NOMO-1 (cell line): ENCODE results near the gene PPP4R3B.
"Not testable (repeated sequence)": the region's sequence is repeated elsewhere in the genome, so short reads cannot be mapped to it uniquely, and the experiment has no call there.

Experiments
- DNase-seq, 2 experiments: peaks; one replicate each; lab custom pipeline; 2025; ENCODE audit not compliant: unreplicated experiment in 2 of 2; lab: John Stamatoyannopoulos, UW

Gene PPP4R3B

DNA sequence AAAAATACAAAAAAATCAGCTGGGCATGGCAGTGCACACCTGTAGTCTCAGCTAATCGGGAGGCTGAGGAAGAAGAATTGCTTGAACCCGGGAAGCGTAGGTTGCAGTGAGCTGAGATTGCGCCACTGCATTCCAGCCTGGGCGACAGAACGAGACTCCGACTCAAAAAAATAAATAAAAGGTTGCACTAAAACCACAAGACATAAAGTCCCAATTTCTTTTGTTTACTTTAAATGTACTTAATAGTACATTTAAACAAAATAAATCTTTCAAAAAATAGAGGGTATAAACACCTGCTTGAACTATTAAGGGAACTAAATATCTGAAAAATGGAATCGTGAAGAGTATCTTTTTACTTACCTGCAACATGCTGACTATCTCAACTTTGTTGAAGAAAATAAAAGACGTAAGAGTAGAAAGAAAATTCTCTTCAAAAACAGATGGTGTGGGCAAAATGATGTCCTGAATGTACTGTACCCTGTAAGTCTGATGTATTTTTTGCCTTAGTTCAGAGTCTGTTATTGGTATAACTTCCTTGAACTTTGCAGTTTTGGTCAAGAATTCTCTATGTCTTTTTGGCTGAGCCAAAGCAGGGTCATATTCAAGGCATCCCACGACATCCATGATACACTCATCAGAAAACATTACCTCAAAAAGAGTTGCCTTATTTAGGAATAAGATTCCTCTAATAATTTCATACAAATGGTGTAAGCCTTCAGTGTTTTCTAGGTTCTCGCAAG is 19.2 kb downstream of the PPP4R3B start:
- no peak for DNase-seq

DNA sequence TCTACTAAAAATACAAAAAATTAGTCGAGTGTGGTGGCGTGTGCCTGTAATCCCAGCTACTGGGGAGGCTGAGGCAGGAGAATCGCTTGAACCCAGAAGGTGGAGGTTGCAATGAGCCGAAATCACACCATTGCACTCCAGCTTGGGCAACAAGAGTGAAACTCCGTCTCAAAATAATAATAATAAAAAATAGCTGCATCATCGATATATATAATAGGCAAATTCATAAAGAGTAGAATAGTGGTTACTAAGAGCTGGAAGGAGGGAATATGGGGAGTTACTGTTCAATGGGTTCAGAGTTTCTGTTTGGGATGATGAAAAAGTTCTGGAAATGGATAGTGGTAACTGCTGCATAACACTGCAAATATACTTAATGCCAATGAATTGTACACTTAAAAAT is 20.6 kb downstream of the PPP4R3B start:
- not testable (repeated sequence) for DNase-seq

DNA sequence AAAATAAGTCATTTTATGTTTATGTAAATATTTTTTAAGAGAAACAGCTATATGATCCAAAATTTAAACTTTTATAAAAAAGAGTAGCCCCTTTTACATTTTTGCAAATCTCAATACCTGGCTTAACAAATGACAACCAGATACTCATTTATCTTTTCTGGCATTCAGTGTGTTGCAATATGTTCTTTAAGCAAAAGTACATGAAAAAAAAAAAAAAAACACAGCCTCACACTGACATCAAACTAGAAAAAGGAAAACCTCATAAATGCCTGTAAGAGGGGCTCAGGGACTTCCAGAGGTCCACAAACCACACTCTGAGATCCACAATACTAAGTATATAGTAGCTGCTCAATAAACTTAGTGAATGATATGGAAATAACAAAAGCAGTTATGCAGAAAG is 21.9 kb downstream of the PPP4R3B start:
- DNase-seq, result no peak

DNA sequence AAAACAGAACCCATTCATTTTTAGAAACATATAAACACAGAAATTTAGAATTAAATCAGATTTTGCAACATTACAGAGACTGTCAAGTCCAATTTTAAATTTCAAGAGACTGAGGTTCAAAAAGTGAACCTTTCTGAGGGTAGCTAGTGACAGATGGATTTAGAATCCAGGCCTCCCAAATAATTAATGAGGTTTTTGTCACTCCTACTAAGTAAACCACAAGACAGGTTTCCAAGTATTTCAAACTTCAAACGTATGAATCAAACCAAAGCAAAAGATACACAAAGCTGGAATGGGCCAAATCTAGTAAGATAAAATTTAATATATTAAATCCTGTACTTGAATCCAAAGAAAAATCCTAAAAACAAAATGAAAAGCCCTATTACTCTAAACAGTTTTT is 25.3 kb downstream of the PPP4R3B start:
- DNase-seq, result no peak

DNA sequence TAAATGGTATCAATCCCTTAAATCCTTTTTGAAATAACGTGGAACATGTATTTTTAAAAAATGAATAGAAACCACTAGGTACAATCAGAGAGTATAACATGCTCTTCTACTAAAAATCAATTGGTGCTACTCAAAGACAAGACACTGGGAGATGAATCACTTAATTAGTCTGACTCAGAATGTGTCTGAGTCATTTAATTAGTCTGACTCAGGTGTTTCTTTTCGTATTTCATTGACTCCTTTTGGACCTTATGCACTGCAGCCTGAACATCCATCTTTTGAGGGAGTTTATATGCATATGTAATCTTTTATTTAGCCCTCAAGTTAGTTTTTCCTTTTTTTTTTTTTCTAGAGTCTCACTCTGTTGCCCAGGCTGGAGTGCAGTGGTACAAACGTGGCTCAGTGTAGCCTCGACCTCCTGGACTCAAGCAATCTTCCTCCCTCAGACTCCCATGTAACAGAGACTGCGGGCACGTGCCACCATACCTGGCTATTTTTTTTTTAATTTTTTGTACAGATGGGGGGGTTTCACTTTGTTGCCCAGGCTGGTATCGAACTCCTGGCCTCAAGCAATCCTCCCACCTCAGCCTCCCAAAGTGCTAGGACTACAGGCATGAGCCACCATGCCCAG is 26.5 kb downstream of the PPP4R3B start:
- peak in 1 of 2 experiments; percentile 55 for DNase-seq

DNA sequence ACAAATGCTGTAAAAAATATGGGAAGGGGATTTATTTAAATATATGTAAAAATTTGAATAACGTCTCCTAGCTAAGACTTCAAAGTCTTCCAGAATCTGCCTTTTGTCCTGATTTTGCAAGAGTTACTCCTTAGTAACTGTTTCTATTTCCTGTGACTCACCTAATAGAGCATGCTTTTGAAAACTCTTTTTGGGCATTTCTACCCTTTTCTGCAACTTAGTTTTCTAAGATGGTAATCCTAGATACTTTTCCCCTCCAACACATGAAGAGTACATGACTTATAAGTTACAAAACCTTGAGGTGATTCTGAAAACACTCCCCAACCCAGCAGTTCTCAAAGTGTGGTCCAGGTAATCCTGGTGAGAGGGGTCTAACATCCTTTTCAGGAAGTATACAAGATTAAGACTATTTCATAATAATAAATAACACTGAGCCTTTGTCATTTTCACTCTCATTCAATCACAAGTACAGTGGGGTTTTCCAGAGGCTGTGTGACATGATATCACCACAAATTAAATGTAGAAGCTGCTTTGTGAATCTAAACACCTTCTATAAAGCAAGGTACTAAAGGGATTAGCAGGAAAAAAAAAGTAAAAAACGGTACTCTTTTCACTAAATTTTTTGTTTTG is 31.9 kb downstream of the PPP4R3B start:
- peak in 1 of 2 experiments; percentile 35 for DNase-seq

DNA sequence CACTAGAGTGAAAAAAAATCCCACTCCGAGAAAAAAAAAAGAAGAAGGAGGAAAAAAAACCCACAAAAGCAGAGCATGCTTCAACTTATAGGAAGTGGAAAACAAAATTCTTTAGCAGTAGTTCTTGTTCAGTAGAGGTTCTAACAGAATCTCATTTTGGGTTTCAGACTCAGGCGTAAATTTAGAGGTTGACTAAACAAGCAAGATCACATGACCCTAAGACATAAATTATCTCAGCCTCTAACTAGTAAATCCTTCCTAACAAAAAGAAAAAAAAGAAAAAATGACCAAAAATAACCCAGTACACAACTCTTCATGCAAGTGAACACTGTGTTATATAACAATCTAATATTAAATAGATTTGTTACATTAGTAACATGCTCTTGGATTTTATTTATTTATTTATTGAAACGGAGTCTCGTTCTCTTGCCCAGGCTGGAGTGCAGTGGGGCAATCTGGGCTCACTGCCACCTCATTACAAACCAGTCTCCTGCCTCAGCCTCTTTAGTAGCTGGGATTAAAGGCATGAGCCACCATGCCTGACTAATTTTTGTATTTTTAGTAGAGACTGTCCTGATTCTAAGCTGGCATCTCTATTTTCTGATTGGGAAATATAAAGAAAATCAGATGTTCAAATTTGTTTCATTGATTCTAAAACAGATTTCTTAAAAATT is 35.4 kb downstream of the PPP4R3B start:
- DNase-seq, result no peak

DNA sequence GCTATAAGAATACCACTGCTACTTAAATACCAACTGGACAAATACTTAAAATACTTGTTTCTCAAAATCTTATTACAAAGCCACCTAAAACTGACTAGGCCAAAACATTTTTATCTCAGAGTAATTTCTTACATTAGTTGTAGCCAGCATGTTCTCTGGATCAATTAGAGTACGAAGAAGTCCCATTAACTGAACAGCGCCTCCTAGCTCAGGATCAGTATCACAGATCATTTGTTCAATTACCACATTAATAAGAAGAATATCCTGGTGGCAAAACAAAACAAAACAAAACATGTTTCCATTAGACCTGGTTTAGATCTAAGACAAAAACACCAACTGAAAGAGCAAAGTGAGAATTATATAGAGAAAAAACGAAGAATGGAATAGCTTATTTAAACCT is 36.0 kb downstream of the PPP4R3B start:
- DNase-seq, result no peak

DNA sequence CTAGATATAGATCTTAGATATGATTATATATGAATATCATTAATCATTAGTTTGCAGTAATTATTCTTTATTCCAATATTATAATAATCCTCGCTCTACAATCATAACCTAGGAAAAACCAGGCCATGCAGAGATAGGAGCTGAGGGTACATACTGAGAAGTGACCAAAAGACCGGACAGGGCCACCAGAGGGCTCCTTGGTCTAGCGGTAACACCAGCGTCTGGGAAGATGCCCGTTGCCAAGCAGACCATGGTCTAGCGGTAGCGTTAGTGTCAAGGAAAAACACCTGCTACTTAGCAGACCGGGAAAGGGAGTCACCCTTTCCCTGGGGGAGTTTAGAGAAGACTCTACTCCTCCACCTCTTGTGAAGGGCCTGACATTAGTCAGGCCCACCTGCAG is 48.4 kb downstream of the PPP4R3B start:
- DNase-seq, result not testable (repeated sequence)

DNA sequence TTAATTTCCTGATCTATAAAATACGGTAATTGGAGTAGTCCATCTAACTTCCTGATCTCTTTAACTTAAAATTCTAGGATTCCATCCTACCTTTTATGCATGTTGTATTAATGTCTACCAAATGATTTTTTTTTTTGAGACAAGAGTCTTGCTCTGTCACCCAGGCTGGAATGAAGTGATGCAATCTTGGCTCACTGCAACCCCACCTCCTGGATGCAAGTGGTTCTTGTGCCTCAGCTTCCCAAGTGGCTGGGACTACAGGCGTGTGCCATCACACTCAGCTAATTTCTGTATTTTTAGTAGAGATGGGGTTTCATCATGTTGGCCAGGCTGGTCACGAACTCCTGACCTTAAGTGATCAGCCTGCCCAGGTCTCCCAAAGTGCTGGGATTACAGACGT is 50.1 kb downstream of the PPP4R3B start:
- DNase-seq, result no peak

DNA sequence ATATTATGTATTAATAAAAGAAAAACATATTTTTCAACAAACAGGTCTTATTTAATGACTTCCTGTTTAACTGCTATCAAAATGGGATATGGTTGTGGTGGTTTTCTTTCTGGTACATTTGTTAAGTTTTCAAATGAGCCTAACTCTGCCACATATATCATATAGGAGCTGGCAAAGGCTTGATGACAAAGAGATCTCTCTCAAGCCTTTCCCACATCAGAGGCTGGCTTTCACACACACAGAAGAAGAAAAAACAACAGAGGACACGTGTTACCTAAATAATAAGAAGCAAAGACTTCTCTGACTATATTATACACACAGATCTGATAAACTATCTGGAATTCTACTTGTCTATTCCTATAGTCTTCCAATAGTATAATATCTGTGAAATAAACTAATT is 51.8 kb downstream of the PPP4R3B start:
- no peak for DNase-seq

DNA sequence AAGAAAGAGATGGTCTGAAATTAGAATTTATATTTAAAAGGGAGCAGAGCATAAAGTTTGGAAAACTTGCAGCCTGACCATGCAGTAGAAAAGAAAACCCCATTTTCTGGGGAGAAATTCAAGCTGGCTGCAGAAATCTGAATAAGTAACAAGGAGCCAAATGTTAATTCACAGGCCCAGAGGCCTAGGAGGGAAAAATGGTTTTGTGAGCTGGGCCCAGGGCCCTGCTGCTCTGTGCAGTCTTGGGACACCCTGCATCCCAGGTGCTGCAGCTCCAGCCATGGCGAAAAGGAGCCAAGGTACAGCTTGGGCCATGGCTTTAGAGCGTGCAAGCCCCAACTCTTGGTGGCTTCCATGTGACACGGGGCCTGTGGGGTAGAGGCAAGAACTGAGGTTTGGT is 56.6 kb downstream of the PPP4R3B start:
- no peak for DNase-seq

DNA sequence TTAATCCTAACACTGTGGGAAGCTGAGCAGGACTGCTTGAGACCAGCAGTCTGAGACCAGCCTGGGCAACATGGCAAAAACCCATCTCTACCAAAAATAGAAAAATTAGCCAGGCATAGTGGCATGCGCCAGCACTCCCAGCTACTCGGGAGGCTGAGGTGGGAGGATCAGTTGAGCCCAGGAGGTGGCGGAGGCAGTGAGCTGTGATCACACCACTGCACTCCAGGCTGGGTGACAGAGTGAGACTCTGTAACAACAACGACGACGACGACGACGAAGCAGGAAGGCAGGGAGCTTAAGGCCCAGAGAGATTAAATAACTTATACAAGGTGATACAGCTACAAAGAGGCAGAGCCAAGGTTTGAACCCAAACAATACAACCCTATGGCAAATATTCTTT is 60.6 kb downstream of the PPP4R3B start:
- DNase-seq, result no peak

DNA sequence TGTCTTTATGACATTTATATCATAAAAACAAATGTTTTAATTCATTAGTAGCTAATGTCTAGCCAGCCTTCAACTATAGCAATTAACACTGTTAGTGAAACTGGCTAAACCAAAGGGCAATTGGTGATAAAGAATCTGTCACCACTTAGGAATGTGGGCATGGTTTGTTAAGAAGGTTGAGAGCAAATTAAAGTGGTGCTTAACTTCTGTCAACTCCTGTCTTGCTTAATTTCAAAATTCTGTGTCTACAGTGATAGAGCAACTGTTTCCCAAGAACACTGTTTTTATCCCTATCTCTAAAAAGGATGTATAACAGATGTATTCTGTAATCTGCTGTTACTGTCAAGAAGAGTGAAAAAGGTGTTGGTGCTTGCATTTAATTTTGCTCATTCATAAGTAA is 61.4 kb downstream of the PPP4R3B start:
- no peak for DNase-seq

DNA sequence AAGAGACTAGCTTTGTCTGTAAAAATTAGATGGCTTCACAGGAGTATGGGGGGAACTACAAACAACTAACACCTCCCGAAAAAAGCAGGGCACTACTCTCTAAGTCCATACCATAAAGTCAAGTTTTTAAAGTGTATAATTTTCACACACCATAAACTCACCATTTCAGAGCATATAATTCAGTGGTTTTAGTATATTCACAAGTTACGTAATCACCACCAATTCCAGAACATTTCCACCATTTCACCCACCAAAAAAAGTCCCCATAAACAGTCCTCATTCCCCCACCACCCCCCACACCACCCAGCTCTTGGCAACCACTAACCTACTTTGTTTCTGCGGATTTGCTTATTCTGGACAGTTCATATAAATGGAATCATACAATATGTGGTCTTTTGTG is 64.1 kb downstream of the PPP4R3B start:
- no peak for DNase-seq

DNA sequence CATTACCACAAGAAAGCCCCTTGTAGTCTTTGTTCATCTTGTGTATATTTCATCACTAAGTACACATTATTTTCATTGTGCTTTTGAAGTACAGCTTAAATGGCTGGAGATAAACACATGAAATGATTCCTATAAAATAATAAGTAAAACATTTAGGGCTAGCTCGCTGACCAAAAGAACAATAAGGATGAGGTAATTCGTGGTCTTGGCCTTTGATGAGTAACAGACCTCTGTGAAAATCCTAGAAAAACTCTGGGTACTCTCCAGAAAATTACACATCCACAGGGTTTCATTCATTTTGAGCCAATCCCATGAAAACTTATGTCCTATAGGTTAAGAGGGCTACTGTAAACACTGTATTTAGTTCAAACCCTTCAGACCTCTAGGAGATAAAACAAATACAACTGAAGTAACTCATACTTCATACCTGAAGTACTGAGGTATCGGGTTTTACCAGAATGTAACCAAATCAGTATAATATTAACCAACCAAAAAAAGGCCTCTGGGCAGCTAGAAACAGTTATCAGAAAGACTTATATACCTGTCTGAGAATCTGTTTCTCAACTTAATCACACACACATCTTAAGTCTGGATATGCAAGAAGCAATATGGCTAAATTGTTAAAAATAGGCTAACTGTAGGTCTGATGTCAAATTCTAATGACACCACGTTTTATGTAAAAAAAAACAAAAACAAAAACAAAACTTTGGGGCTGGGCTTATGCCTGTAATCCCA is 66.9 kb downstream of the PPP4R3B start:
- DNase-seq, result no peak

DNA sequence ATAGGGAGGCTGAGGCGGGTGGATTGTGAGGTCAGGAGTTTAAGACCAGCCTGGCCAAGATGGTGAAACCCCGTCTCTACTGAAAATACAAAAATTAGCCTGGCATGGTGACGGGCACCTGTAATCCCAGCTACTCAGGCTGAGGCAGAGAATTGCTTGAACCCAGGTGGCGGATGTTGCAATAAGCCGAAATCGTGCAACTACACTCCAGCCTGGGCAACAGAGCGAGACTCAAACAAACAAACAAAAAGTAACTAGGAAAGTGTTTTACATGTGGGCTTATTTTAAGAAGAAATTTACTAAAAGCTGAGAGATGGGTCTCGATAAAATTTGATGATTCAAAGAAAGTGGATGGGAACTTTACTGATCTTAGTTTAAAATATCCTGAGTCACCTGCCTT is 69.7 kb downstream of the PPP4R3B start:
- not testable (repeated sequence) for DNase-seq

DNA sequence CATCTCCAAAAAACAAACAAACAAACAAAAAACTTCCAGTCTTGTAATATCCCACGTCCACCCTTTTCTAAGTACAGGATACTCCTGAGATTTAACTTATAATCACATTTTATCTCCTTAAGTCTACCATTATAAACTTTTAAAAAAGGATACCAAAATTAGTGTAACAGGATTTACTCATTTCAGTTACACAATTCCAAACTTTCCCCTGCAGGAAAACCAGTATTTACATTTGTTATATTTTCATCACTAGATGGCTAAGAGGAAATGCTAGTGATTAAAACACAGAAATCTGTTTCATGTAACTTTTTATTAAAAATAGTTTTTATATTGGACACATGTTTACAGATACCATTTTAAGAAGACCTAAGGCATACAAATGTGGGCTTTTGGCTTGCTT is 70.4 kb downstream of the PPP4R3B start:
- DNase-seq, result no peak

DNA sequence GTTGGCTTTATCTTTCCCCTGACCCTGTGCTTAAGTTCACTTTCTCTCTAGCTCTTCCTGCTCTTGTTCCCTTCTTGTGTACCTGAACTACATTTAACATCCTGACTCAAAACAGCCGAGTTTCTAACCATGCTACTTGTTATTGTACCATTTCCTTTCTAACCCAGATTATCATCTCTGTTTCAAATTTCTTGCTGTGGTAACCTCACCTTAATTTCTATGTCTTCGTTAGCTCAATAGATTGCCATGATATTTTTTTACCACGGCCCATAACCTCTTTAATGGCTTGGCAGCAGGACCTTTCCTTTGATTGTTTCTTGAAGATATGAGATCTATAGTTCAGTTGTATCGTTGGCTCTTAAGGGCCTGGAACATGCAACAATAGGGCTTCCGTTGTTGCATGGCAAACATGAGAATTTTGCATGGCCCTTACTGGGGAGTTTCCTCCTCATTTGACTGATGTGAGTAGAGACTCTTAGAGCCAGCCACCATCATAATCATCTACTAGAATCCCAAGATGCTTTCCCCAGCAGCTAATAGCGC is 86.8 kb downstream of the PPP4R3B start:
- no peak for DNase-seq

DNA sequence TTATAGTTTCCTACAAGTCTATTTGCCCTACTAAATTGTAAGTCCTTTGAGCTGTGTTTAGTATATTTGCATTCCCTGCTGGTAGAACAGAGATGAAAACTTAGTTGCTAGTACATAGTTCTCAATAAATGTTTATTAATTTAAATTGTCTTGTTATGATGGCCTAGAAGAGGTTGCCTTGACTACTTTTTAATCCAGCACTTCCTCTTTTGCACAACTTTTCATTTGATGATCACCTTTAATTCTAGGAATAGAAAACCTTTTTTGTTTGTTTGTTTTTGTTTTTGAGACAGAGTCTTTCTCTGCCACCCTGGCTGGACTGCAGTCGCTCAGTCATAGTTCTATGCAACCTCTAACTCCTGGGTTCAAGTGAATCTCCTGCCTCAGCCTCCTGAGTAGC is 91.2 kb downstream of the PPP4R3B start:
- no peak for DNase-seq
